Astrocyte of the cerebellum (primary cell): Measurements from ENCODE around the gene IWS1.

Experiments
- DNase-seq: peaks from one replicate; pipeline ENCODE4 v3.0.0-alpha.2; 2011; ENCODE audit warnings: low read depth
- H3K4me3 ChIP-seq: 2 replicates; pipeline ENCODE4 v1.5.1; 2011; ENCODE audit warnings: mild to moderate bottlenecking, low read depth, low read length, moderate library complexity
- CTCF ChIP-seq: IDR thresholded peaks from 2 replicates; pipeline ENCODE4 v1.5.1; 2012; ENCODE audit warnings: low read length, low read depth, moderate library complexity, mild to moderate bottlenecking; ENCODE audit errors: missing control alignments
- in situ Hi-C: cut with HindIII; loops from 2 replicates; pipeline ENCODE4 v1.10.0; 2017; ENCODE audit warnings: low sequenced_read_pairs

IWS1 gene

GRCh38 chr2:127506510-127506909 is 19.8 kb downstream of the IWS1 start:
- in situ Hi-C loops, result no loop called here
- no peak overlapping the region for H3K4me3 ChIP-seq
- no peak for DNase-seq
- no peak for TF ChIP-seq CTCF

- no peak for DNase-seq
- in situ Hi-C loops, result no loop called here
- TF ChIP-seq CTCF, result no peak
- no peak overlapping the region for H3K4me3 ChIP-seq
Observed at GRCh38 chr2:127504552-127505430, 21.5 kb downstream of the IWS1 start.

- no peak for TF ChIP-seq CTCF
- H3K4me3 ChIP-seq, result no peak overlapping the region
- DNase-seq, result no peak
- in situ Hi-C loops, result no loop called here
Observed at GRCh38 chr2:127503491-127503890, 22.8 kb downstream of the IWS1 start.

- no peak for TF ChIP-seq CTCF
- DNase-seq, result no peak
- in situ Hi-C loops, result no loop called here
- no peak overlapping the region for H3K4me3 ChIP-seq
Observed at GRCh38 chr2:127498386-127498785, 27.9 kb downstream of the IWS1 start.

GRCh38 chr2:127490283-127490682 is 36.0 kb downstream of the IWS1 start:
- no peak overlapping the region for H3K4me3 ChIP-seq
- no peak for TF ChIP-seq CTCF
- in situ Hi-C loops, result no loop called here
- DNase-seq, result no peak

GRCh38 chr2:127486247-127487058 is 39.8 kb downstream of the IWS1 start:
- H3K4me3 ChIP-seq, result no peak overlapping the region
- in situ Hi-C loops, result no loop called here
- TF ChIP-seq CTCF, result no peak
- DNase-seq, result no peak
